Sciatic nerve (tissue), 2 donors: Measurements from ENCODE around the gene SLC15A1. TPM values are rescaled to one million over a fixed set of nuclear protein-coding genes. Genes with fewer than 3 reads are reported as not detected.

ENCODE experiments used
- ATAC-seq: fragments of 200-7000 bp; cut with Tn5 transposase; one replicate; pipeline ENCODE4 v1.9.1; 2020; ENCODE audit warnings: mild to moderate bottlenecking, moderate library complexity
- DNase-seq: peaks from one replicate; pipeline ENCODE4 v3.0.0-alpha.2; 2020; ENCODE audit warnings: low spot score
- intact Hi-C: fragments of 100-400 bp; cut with DNase I; formaldehyde crosslinking; loops from one replicate; pipeline ENCODE4 v1.14.2; 2022
- total RNA-seq: library from RNA; stranded (reverse); fragmentation: NEBNext Ultra II Directional; extraction: Animal tissue kit (Norgen Biotek cat#: 25700); gene quantifications from one replicate; pipeline ENCODE4 v1.2.1, GENCODE V29; 2021
- donor health status: DM: no; HTN: no; CAD: no.
- donor health status: DM: no; HTN: no; CAD: no.

SLC15A1 gene, protein sequence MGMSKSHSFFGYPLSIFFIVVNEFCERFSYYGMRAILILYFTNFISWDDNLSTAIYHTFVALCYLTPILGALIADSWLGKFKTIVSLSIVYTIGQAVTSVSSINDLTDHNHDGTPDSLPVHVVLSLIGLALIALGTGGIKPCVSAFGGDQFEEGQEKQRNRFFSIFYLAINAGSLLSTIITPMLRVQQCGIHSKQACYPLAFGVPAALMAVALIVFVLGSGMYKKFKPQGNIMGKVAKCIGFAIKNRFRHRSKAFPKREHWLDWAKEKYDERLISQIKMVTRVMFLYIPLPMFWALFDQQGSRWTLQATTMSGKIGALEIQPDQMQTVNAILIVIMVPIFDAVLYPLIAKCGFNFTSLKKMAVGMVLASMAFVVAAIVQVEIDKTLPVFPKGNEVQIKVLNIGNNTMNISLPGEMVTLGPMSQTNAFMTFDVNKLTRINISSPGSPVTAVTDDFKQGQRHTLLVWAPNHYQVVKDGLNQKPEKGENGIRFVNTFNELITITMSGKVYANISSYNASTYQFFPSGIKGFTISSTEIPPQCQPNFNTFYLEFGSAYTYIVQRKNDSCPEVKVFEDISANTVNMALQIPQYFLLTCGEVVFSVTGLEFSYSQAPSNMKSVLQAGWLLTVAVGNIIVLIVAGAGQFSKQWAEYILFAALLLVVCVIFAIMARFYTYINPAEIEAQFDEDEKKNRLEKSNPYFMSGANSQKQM
- total RNA-seq, result 0.22 TPM

DNA sequence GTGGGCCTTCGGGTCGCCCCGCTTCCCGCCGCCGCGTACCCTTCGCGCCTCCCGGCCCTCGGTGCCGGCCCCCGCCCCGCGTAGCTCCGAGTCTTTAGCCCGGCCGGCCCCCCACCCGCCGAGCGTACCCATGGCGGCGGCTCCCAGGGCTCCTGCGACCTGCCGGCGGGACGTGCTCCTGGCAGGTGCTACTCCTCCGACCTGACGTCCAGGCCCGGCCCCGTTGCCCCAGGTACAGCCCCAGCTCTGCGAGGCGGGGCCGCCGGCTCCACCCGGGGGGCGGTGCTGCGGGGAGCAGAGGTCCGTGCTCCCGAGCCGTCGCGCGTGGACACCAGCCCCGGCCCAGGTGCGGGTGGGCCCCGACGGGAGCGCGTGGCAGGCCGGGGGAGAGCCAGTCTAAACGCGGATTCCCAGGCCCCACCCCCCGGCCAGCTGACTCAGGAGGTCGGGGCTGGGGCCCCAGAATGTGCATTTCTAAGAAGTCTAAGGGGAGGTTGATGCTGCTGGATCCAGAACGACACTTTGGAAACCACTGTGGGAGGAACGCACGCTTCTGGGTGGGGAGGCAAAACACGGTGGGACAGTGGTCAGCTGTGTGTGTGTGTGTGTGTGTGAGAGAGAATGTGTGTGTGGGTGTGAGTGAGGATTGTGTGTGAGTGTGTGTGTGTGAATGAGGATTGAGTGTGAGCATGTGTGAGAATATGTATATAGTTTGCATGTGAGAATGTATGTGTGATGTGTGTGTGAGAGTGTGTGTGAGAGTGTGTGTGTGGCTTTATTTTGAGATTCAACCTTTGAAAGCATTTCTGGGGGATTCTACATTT, at the start of gene SLC15A1:
TSS of gene SLC15A1 (minus strand) at position 206 of the 824 bp plus-strand sequence. CDS start at position 132, 74 bp downstream.
- ATAC-seq (no peak), DNase-seq (no peak)
- intact Hi-C loops, result no loop called here

DNA sequence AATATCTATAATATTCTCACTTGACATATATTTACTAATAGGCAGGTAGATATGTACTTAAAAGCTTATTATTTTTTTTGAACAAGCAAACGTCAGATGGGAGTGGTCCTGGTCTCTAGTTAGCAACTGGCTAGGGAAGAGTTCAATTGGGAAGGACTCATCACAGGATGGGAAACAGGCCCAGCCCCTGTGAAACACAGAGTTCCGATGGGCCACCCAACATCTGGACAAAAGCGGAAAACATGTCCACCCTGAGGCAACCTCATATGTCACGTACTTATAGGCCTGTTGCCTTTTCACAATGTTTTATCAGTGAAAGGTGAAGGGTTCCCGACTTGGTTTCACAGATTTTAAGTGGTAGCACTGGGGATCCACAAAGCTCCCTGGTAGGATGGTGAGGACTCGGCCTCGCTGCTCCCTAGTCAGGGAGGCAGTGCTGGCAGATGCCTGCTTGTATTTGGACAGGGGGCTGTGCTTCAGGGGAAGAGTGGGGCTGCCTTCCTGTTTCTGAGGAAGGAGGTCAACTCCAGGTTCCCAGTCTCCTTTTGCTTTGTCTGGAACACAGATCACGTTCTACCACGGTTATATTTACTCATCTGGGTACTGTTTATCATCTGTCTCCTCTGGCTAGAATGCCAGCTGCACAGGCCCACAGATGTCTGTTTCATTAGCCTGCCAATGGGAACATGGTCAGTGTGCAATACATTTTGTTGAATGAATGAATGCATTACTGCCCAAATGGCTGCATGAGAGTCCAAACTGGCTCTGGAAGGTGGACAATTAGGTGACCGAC, 49.4 kb upstream of the SLC15A1 start:
- ATAC-seq, result peak; percentile 13
- intact Hi-C loops, result no loop called here
- DNase-seq, result no peak

DNA sequence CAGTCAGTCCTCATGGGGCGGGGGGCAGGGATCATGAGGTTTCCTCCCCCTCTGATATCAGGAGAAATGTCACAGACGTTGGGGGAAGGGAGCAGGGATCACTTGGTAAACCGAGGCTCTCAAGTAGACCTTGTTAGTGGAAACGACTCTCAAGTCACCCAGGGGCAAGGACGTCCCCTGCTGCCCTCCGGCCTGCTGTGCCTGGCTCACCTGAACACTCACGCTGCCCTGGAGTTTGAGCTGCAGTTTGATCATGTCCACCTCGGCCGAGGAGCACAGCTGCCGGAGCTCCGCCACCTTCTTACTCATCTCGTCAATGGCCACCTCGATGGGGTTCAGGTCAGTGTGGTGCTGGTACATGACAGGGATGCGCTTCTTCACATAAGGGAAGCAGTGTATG, 47.6 kb upstream of the SLC15A1 start:
- intact Hi-C loops, result no loop called here
- no peak for ATAC-seq
- DNase-seq, result no peak

DNA sequence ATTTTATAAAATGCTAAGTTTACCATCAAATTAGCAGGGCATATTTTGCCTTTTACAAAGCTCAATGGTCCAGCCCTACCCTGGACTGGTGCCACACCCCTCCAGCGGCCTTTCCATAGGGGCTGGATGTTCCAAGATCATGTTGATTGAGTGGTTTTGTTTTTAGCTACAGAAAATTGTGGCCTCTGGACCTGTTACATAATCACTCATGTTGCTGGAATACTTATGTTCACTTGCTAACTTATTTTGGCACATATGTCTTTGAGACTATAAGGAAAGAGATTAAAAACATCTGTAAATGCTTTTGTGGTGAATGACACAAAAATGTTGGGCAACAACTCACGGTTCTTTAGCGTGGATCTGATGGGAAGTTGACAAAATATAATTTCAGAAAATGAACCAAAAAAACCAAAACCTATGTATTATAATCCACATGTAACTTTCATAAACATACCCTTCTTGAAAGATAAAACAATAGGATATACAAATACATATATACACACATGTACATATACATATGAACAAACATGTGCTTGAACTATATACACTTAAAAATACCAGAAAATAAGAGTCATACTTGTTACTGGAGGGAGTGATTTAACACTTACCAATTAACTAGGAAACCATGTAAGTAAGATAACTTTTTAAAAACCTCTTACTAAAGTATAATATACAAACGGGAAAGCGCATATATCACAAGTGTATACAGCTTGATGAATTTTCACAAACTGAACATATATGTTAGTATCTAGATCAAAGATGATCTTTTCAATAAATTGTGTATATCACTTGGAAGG, 46.6 kb upstream of the SLC15A1 start:
- ATAC-seq (no peak), DNase-seq (no peak)
- intact Hi-C loops, result no loop called here

DNA sequence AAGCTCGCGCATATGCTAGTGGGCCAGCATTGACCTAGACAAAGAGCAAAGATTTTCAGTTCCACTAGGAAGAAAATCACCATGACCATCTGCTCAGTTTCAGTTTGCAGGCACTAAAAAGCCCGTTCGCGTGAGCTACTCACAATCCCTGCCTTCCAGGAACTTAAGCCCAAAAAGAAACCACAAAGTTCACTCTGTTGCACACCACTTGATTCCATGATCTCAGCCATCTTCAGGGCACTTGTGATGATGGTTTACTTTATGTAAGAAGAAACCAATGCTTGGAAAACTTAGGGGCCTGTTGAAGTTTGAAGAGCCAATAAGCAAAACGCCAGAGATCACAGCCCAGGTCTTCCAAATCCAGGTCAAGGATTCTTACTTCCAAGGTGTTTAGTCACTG, 45.0 kb upstream of the SLC15A1 start:
- intact Hi-C loops, result no loop called here
- DNase-seq (no peak), ATAC-seq (no peak)

DNA sequence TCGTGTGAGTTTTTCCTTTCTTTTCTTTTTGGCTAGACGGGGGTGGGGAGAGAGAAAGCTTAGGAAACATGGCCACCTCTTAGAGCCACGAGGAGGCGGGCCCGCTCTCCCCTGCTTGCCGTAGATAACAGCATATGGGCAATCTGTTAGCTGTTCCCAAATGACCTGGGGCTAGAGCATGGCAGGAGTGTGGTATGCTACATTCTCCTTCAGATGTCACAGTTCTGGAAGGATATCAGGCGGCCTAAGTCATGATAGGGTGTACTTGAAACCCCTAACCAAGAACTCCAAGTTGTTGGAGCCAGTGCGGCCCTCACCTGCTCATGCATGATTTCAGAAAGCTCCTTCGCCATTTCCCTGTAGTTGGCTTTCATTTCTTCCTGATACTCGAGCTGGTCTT, 44.3 kb upstream of the SLC15A1 start:
- ATAC-seq (no peak), DNase-seq (no peak)
- intact Hi-C loops, result no loop called here

DNA sequence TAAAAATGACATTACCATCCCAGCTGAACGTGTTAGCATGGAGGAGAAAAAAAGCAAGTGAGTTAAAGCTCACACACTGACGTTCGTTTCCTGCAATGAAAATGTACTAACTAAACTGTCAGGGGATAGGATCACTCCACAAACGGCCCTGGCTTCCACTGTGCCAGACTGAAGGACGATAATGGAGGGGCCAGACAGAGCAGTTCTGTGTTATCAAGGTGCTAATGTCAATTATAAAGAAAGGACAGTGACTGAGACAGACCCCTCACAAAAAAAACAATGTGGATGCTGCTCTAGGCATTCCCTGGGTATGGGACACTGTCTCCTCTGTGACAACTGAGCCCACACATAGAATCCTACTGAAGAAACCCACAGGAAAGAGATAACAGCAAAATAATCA, 43.7 kb upstream of the SLC15A1 start:
- DNase-seq (no peak), ATAC-seq (no peak)
- intact Hi-C loops, result no loop called here

DNA sequence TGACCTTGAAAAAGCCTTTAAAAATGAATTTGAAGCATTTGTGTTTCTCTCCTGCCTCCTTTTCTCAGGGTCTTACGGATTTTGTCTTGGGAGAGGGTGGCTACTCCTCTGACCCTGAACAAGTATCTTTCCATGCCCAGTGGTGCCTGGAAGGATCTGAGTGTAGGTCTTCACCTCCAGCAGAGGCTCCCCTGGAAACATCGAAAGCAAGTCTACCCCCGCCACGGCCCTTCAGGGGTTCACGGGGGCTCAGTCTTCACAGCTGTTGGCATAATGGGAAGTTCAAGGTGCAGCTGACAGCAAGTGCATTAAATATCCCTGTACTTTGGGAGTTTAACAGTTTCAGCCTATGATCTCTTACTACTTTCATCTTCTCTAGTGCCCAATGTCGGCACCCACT, 42.7 kb upstream of the SLC15A1 start:
- intact Hi-C loops, result no loop called here
- DNase-seq (no peak), ATAC-seq (no peak)

DNA sequence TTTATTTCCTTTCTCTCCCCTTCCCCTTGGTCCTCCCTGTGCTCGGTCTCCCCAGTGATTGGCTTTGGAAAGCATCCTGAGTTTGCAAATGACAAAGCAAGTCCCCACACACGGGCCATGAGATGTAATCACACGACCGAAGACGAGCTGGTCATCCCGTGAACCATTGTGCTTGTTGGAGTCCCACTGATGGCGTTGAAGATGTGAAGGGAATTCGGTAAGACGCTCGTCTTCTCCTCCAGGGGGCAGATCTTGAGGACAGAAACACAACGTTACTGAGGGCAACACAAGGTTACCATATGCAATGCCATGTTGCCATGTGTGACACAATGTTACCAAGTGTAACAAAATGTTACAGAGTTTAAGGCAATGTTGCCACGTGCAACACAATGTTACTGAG, 42.0 kb upstream of the SLC15A1 start:
- DNase-seq (no peak), ATAC-seq (no peak)
- intact Hi-C loops, result no loop called here

DNA sequence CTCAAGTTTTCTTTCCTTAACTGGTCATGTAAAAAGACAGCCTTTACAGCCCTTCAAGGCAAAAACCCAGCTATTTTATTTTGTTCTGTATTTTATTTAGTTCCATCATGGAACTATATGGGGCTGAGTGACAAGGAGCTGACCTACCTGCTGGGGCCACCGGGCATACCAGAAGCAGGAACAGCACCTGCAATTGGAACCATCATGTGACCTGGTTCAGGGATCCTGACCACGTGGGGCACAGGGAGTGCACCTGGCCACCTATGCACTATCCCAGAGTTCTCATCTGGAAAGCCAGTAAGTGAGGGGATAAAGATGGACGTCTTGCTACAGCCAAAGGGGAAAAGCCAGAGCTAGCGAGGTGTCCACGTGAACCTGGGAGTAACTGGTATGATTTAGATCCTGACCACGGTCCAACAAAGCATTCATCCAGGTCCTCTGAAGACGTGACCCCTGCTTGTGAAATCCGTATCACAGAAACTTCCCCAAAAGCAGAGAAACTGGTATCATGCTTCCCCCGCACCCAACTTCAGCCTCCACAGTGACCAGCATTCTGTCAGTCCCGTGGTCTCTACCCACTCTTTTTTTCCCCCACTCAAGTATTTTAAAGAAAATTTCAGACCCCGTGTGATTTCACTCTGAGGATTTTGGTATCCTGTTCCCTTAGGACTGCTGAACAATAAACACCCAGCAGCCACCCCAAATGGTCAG, 40.5 kb upstream of the SLC15A1 start:
- ATAC-seq (no peak), DNase-seq (no peak)
- intact Hi-C loops, result no loop called here

DNA sequence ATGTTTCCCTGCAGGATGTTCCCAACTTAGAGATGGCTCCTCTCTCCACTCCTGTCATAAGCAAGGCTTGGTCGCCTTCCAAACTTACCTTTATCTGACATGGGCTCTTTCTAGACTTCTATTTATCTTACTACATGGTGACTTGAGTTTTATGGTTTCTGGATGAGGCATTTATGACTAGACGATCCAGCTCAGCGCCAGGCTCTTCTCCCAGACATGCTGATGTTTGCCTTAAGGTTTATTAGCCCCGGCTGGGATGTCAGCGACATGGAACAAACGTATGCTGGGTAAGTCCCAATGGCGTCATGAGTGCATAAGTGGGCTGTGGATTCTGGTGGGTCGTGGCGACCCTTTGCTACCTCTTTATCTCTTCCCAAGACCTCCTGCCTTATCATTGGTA, 39.8 kb upstream of the SLC15A1 start:
- intact Hi-C loops, result no loop called here
- ATAC-seq (no peak), DNase-seq (no peak)

DNA sequence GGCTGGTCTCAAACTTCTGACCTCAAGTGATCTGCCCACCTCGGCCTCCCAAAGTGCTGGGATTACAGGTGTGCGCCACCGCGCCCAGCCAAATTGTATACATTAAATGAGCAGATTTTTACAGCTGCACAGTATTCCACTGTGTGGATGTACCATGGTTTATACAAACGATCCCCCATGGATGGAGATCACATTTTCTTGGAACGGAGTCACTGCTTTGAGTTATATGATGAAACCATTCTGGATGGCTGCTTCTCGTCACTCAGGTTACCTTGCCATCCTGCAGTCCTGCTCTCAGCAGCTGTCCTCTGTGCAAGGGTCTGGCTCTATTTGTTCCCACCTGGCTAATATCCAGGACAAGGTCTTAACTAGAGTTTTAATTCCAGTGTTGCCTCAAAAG, 39.1 kb upstream of the SLC15A1 start:
- DNase-seq, result no peak
- ATAC-seq, result no peak
- intact Hi-C loops, result no loop called here

DNA sequence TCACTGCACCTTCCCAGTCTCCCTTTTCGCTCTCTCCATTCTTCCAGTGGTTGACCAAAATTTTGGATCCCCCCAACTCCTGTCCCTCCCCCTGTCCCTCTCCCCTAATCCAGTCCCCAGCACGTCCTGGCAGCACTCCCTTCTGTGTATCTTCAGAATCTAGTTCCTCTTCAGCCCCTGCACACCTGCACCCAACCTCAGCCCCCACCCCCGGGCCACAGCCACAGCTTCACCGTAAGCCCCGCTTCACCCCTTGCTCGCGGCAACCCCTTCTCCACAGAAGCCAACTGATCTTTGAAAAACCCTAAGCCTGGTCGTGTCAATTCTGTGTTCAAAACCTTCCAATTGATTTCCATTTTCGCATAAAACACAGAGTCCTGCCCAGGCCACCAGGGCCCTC, 35.5 kb upstream of the SLC15A1 start:
- no peak for ATAC-seq

DNA sequence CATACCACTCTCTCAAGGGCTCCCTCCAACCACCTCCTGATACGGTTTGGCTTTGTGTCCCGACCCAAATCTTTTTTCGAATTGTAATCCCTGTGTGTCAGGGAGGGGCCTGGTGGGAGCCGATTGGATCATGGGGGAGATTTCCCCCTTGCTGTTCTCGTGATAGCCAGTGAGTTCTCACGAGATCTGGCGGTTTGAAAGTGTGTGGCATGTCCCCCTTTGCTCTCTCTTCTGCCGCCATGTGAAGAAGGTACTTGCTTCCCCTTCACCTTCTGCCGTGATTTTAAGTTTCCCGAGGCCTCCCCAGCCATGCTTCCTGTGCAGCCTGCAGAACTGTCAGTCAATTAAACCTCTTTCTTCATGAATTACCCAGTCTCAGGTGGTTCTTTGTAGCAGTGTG, 34.7 kb upstream of the SLC15A1 start:
- ATAC-seq (no peak), DNase-seq (no peak)
- intact Hi-C loops, result no loop called here

More for the DNA sequence above, 35.5 kb upstream of the SLC15A1 start:
- intact Hi-C loops, result no loop called here
- no peak for DNase-seq

DNA sequence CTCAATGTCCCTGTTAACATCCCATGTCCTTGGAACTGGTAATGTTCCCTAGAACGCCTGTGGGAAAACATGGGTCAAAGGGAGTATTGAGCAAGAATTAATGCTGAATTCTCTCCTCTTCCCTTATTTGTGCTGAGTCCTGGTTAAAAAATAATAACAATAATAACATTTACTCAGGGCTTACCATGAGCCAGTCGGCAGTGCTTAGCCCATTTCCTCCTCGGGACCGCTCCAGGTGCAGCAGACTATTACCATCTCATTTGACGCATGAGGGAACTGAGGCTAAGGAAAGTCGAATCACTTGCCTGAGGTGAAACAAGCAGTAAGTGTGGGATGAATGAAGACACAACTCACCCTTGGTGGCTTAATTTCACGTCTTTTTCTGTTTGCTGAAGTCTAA, 33.6 kb upstream of the SLC15A1 start:
- DNase-seq, result no peak
- peak; percentile 31 for ATAC-seq
- intact Hi-C loops, result no loop called here

DNA sequence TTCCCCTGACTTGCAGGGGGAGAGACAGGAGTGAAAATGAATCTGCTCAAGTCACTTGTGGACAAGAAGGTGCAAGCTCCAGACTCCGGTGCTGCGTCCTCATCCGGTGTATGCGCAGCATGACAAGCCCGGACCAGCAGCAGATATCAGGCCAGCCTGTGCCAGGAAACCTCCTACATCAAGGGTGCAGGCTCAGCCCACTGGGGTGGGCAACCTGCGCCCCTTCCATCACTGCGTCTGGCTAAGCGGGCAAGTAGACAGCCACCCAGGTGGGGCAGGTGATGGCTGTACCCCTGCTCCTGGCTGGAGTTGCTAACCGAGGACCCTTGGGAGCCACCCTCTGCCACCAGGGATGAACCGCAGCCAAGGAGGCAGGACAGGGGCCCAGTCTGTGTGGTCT, 32.9 kb upstream of the SLC15A1 start:
- intact Hi-C loops, result no loop called here
- no peak for DNase-seq
- ATAC-seq, result no peak

DNA sequence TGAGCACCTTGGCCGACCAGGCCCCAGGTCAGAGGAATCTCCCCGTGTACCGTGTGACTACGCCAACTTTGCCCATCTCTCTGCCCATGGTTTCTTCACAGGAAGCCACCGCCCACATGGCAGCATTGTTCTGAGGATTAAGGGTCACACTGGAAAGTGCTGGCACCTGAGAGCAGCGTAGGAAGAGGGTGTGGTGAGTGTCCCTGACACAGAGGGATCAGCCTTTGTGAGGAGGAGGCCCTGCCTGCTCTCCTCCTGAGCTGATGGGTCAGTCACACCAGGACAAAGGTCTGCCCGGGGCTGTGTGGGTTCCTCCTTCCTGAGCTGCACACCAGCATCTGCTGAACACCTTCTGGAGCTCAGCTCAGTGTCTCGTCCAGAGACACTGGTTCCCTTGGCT, 32.2 kb upstream of the SLC15A1 start:
- DNase-seq (no peak), ATAC-seq (no peak)
- intact Hi-C loops, result no loop called here
